ENCODE data around the gene BLID.

Gene BLID

GRCh38 chr11:122138744-122139594 is 23.0 kb upstream of the BLID start:
- no peak for DNase-seq

DNA sequence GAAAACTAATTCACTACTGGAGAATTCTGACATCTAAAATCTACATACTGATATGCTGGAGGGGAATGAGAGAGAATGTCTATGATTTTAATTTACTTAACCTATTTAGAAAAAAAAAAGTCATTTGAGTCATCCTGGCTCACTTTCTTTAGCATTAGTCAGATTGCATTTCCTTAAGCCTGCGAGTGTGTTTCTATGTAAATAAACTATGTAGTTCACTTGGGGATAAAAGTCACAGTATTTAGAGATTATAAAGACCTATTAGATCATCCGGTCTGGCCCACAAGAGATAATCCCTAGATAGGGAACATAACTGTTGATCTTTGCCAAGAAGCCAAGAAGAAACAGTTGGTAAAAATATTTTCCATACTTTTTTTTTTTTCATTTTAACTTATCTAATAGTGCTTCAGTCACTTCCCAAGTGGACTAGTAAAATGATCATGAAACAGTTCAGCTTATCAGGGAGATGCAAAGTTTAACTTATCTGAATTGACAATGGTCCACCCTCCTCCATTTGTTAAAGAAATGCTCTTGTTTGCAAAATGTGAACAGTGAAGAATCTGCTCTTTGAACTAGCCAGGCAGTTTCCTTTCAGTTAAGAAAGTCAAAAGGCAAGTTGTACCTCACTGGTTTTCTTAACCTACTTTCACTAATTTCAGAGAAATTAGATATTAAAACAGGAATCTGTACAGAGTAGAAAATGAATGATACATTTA is 21.2 kb upstream of the BLID start:
- no peak for DNase-seq

GRCh38 chr11:122131126-122131525 is 15.1 kb upstream of the BLID start:
- no peak for DNase-seq

DNA sequence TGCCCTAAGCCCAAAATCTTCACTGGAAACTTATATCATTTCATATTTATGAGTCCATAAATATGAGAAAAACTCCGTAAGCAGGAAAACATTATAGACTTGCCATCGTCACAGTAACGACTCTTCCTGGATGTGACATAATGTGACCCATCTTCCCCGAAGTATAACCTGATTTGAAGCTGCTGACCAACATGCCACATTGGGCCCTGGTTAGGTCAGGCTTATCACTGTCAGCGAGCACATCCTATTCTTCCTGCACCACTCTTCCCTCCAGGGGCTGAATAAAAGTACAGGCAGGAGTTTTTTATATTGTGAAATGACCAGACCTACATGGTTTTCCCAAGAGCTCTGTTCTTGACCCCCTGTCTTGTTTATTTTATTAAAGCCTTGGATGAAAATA is 12.1 kb upstream of the BLID start:
- DNase-seq, result no peak

DNA sequence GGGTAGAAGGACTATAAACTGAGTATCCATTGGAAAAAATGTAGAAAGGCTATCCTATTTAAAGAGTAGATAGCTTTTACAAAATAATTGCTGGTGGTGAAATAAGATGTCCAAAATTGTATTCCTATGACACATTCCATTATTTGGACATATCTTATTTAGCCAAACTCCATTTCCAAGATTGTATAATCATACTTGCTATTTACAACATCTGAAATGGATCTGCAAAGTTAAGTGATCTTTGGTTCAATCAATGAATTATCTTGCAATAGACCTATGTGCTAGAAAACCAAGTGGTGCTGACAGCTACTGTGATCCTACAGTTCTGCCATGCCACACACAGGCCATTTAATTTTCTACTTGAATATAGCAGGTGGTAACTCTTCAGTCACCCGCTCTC is 11.0 kb upstream of the BLID start:
- no peak for DNase-seq

DNA sequence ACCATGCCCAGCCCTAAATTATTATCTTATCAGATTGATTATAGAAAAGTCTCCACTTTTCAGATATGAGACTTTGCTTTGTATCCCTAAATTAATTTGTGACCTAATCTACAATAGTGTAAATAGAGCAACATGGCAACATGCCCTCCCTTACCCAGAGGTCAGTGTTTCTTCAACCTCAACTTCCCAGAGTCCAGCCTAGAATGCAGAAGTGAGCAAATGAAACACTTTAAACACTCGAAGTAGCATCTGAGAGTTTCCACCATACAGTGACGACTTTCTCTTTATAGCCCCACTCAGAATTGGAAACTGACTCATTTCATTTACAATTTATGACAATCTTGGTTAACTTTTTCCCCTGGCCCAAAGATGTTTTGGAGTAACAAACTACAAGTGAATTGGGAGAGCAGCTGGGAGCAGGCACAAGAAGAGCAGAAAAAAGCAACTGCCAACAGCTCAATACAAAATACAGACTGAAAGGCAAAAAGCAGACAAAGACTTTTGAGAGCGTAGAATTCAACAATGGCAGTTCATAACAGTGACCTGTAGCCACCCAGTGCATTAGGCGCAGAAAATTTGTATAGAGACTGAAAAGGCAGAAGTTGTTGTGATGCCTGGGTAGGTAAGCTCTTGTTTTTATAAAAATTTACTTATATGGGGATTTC is 10.1 kb upstream of the BLID start:
- DNase-seq, result no peak

DNA sequence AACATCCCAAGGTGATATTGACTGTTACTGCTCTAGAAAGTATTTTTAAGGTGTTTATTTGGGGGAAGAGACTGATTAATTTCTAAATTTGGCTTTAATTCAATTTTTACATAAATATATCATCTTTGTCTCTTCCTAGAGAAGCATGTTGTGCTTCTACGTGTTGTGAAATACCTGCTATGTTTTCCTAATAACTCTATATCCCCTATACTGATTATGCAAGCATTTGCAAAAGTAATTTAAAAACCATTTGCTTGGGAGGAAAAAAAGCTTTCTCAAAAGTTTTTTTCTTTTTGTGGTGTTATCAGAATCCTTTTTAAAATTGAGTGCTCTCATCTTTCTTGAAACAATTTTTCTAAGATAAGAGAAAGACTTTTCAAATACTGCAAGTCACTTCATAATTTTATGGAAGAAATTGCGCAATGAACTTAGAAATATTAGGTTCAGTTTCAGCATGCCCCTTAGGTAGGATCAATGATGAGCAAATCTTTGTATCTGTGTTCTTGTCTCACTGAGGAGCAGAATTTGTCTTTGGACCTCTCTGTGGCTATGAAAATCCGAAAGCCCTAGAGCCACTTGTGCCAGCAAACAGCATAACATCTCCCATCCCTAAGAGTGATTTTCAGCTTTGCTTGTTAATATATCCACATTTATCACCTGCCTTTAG is 7.4 kb upstream of the BLID start:
- no peak for DNase-seq

GRCh38 chr11:122122179-122122578 is 6.2 kb upstream of the BLID start:
- DNase-seq, result no peak

DNA sequence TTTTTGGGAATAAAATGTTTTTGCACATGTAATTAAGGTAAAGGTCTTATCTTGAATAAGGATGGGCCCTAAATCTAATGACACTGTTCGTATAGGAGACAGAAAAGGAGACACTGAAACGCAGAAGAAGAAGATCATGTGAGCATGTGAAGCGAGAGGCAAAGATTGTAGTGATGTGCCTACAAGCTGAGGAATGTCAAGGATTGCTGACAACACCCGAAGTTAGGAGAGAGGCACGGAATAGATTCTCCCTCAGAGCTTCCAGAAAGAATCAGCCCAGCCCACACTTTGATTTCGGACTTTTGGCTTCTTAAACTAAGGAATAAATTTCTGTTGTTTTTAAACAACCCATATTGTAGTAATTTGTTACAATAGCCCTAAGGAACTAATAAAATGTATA is 4.1 kb upstream of the BLID start:
- no peak for DNase-seq

GRCh38 chr11:122116591-122116990 is 576 bp upstream of the BLID start:
- DNase-seq, result no peak

GRCh38 chr11:122114976-122115375 is 1.0 kb downstream of the BLID start:
- no peak for DNase-seq

DNA sequence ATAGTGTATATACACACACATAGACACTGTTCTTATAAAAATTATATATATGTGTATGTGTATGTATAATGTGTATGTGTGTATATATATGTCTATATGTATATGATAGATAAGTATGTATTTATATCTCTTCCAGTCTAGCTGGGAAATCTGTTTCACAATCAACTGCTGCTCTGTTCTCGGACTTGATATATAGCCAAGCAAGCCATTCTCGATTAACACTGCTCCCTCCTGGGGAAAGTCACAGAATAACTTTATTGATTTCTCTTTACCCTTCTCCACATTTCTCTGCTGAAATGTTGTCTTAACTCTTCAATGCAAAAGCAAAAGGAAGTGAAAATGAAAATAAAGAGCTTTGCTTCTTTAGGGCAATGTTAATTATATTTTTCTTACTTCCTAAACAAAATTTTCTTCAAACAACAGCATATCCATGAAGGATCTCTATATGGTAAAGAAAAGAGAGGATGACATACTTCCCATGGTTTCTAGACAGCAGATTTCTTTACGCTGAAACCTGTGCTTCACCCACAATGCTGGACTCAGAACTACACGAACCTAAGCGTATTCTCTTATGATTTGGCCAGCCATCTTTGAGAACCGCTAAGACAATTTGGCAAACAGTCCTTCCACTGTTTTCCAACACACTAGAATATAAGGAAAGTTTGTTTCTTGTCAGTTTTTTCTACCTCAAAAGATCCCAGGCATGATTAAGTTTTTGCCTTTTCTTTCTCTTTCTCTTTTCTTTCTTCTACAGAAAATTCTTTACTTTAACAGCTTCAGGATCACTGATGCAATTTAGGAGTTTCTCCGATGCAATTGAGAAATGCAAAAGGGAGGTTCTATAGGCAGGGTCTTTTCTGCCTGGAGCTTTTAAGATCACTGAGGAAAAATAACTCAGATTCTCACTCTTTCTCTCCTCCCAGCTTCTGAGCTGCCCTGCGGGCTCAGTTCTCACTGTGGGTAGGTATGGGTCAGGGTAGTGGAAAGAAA is 1.9 kb downstream of the BLID start:
- DNase-seq, result no peak

DNA sequence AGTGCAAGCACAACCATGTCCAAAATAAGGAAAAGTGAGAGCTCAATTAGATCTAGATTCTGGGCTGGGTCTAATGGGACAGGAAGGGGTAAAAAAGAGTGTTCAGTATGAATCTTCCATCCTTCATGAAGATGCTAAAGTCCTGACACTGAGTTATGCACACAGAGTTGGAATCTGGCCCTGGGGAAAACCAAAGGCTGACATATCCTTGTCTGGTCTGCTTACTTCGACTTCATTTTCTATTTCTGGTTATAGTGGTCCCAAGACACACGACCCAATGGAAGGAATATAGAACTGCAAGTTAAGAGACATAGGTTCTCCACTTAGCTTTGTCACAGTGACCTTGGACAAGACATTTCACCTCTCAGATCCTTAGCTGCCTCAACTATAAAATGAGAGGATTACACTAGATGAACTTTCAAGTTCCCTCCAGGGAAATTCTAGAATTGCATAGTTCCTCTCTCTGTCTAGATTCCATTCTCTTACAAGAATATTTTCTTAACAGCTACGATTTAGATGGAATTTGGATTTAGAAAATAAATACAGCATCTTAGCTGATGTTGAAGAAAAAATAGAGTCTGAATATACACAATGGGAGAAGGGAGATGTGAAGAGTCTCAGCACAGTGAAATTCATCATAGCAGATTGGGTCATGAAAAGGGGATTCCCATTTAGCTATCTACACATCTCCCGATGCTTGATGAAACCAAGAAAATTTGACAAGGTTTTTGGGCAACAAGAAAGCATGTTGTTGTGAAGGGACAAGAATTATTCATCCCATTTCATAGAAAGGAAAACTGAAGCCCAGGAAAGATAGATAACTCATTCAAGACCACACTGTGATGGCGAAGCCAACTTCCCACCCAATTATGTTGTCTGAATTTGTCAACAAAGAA is 3.3 kb downstream of the BLID start:
- no peak for DNase-seq

DNA sequence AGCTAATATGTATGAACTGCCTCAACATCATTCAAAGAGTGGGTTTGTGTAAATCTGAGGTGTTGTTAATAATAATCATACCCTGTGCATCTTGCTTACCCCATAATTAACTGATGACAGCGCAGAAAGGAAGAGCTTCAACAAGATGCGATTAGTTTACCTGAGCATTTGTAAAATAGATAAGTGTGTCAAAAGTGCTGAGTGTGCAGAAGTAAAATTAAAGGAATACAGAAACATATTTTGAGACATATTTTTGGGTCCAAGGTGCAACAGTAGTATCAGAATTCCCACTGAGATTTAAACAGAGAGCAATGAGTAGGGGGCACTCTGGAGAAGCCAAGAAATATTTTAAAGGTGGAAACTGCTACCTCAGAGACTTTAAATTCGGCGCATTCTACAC is 6.1 kb downstream of the BLID start:
- DNase-seq, result no peak

DNA sequence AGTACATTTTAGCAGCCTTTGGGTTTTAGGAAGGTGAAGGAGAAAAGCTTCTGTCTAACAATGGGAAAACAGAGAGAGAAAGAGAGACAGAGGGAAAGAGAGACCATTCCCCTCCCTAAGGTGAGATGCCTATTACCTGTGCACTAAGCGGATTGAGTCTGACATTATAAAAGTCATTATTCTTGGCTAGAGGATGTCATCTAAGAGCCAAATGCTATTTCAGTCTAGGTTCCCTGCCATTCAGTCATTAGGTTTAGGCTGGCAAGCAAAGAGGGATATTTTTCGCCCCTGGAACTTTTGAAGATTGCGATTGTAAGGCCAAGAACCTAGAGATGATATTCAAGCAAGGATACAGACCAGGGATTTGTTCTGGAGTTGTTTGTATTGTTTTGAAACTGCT is 7.2 kb downstream of the BLID start:
- no peak for DNase-seq

- DNase-seq, result no peak
These were observed 7.7 kb downstream of the BLID start for GRCh38 chr11:122108192-122108799.

GRCh38 chr11:122107566-122107965 is 8.4 kb downstream of the BLID start:
- DNase-seq, result no peak

DNA sequence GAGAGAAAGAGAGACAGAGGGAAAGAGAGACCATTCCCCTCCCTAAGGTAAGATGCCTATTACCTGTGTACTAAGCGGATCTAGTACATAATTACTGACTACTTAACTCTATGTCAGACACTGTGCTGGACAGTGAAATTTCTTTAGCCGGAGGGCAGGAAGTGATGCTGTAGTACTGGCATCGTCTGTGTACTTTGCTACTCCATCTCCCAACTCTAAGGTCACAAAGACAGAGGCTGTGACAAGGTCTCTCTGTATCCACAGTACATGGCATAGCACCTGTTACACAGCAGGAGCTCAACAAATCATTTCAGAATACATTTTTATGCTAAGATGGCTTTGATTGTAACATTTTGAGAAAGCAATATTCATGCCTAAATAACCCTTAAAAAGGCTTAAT is 9.0 kb downstream of the BLID start:
- DNase-seq, result no peak

GRCh38 chr11:122105044-122105758 is 10.8 kb downstream of the BLID start:
- no peak for DNase-seq

- DNase-seq, result no peak
These were observed 11.7 kb downstream of the BLID start for GRCh38 chr11:122104341-122104740.

Measured in NCI-H1048 (cell line).